ENCODE results near the gene TPPP2.

- TF ChIP-seq CTCF (IDR thresholded peaks at IDR 0.05) (no peak), POLR2A (IDR thresholded peaks at IDR 0.05) (no peak), POLR2AphosphoS5 (IDR thresholded peaks at IDR 0.05) (no peak)
Observed at GRCh38 chr14:21017528-21018245, 12.3 kb upstream of the TPPP2 start.

All from gastroesophageal sphincter (tissue), 3 donors.